Upper lobe of left lung (tissue), 4 donors: ENCODE data around the gene C3orf38.

Experiments used
- CTCF ChIP-seq, 6 experiments: fragments of 450-650 bp in 4 of 6; fragments of 200-600 bp in 2 of 6; sonication (generic) in 2 of 6; IDR thresholded peaks; one replicate each; pipeline ENCODE4 v1.5.1; 2016 to 2019; ENCODE audit warnings: antibody characterized with exemption in 6 of 6
- POLR2A ChIP-seq, 4 donors: fragments of 450-650 bp; IDR thresholded peaks; one replicate each; pipeline ENCODE4 v1.5.1; 2016 to 2017; ENCODE audit warnings: antibody characterized with exemption in 4 of 4, mild to moderate bottlenecking in 2 of 4
- POLR2AphosphoS5 ChIP-seq, 2 donors: sonication (generic); formaldehyde crosslinking; IDR thresholded peaks; one replicate each; pipeline ENCODE4 v1.5.1; 2017; ENCODE audit warnings: antibody characterized with exemption in 2 of 2

DNA sequence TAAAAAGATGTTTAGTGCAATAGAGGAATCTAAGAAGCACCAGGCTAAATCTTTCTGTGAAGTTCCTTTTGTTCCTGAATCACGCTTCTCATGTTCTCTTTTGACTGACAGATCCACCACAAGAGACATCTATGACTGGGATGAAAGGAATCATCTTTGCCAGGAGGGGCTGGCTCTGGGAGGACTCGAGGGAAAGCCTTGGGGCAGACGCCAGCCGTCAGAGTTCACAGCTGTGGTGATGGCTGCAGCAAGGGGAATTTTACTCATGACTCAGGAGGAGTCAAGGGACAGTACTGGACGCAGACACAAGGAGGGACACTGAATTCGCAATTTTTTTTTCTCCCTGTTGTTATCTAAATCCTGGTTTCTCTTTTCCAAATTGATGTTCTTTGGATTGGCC is 38.7 kb downstream of the C3orf38 start:
- TF ChIP-seq CTCF (IDR thresholded peaks at IDR 0.05) (no peak), POLR2AphosphoS5 (IDR thresholded peaks at IDR 0.05) (no peak), POLR2A (IDR thresholded peaks at IDR 0.05) (no peak)
